T-helper 1 cell treated with Interleukin-12 subunit alpha and Interleukin-12 subunit beta and Interleukin-4 antibody, amounts not matched to agents 30 μg/mL and 1 μg/mL, for 36 hours (primary cell): ENCODE data around the gene TACR2.

Experiments used
- H3K27ac Mint-ChIP-seq: one replicate; pipeline ENCODE4 v1.8.0; 2021; ENCODE audit warnings: mild to moderate bottlenecking, mixed read lengths
- H3K27me3 Mint-ChIP-seq: one replicate; pipeline ENCODE4 v1.8.0; 2021; ENCODE audit warnings: low read depth, mixed read lengths
- H3K36me3 Mint-ChIP-seq: one replicate; pipeline ENCODE4 v1.8.0; 2021; ENCODE audit warnings: low read depth, mixed read lengths
- H3K4me1 Mint-ChIP-seq: one replicate; pipeline ENCODE4 v1.8.0; 2021; ENCODE audit warnings: low read depth, mixed read lengths
- H3K4me3 Mint-ChIP-seq: one replicate; pipeline ENCODE4 v1.8.0; 2021; ENCODE audit warnings: mild to moderate bottlenecking, moderate library complexity, mixed read lengths
- H3K9me3 Mint-ChIP-seq: one replicate; pipeline ENCODE4 v1.8.0; 2021; ENCODE audit warnings: mixed read lengths

The TACR2 gene

DNA sequence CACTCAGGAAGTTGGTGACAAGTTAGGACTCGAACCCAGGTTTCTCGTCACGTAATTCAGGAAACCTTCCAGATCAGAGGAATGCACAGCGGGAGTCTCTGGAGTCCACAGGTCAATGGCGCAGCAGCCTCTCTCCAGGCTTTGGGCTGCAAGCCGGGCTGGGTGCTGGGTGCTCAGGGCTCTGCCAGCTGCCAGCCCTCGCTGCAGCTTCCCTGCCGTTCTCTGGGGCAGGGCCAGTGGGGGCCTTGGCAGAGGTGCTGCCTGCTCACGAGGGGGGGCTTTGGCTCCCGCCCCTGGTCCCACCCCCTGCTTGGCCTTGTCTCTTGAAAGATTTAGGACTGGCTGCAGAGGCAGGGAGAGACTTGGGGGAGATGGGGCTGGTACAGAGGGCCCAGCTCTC, at the start of gene TACR2:
Gene TACR2 (minus strand): TSS at position 224 of the 400 bp plus-strand sequence. CDS start 595 bp downstream, outside the sequence.
- H3K27me3 Mint-ChIP-seq, result peaks cover 3% of the 10 kb centered on the region
- peaks cover 1% of the 10 kb centered on the region for H3K4me1 Mint-ChIP-seq
- no peaks in the 10 kb centered on the region for H3K36me3 Mint-ChIP-seq
- no peaks in the 10 kb centered on the region for H3K9me3 Mint-ChIP-seq
- H3K4me3 Mint-ChIP-seq, result no peak within 1 kb of the TSS
- H3K27ac Mint-ChIP-seq, result no peak within 1 kb of the TSS

- peaks cover 48% of the 10 kb centered on the region for H3K4me1 Mint-ChIP-seq
- H3K36me3 Mint-ChIP-seq, result no peaks in the 10 kb centered on the region
- no peak overlapping the region for H3K4me3 Mint-ChIP-seq
- H3K27ac Mint-ChIP-seq, result peak overlapping the region; percentile 43
- peaks cover 5% of the 10 kb centered on the region for H3K27me3 Mint-ChIP-seq
- H3K9me3 Mint-ChIP-seq, result no peaks in the 10 kb centered on the region
Measured at GRCh38 chr10:69466158-69466490, 49.4 kb upstream of the TACR2 start.

GRCh38 chr10:69465457-69466157, 48.9 kb upstream of the TACR2 start:
- no peaks in the 10 kb centered on the region for H3K36me3 Mint-ChIP-seq
- H3K9me3 Mint-ChIP-seq, result no peaks in the 10 kb centered on the region
- peaks cover 51% of the 10 kb centered on the region for H3K4me1 Mint-ChIP-seq
- peak overlapping the region; percentile 89 for H3K27ac Mint-ChIP-seq
- H3K4me3 Mint-ChIP-seq, result peak overlapping the region; percentile 43
- peaks cover under 1% of the 10 kb centered on the region for H3K27me3 Mint-ChIP-seq

GRCh38 chr10:69464801-69465401, 48.2 kb upstream of the TACR2 start:
- H3K9me3 Mint-ChIP-seq, result no peaks in the 10 kb centered on the region
- H3K4me1 Mint-ChIP-seq, result peaks cover 47% of the 10 kb centered on the region
- H3K27me3 Mint-ChIP-seq, result no peaks in the 10 kb centered on the region
- H3K27ac Mint-ChIP-seq, result peak overlapping the region; percentile 89
- no peaks in the 10 kb centered on the region for H3K36me3 Mint-ChIP-seq
- H3K4me3 Mint-ChIP-seq, result peak overlapping the region; percentile 43

DNA sequence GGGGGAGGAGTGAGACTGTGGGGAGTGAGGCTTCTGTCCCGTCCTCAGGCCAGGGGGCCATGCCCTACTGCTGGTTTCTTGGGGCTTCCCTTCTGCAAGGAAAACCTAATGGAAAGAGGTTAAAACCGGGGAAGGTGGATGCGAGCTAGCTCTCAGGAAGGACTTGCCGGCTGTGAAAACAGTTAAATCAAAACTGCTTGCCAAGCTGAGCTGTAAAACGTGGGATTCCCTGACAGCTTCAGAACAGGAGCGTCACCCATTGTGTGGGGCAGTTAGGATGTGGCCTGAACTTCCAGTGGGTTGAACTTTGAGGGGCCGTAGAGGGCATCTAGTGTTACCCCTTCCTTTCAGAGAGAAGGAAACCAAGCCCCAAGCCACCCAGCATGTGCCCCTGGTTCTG, 47.7 kb upstream of the TACR2 start:
- H3K4me1 Mint-ChIP-seq, result peaks cover 45% of the 10 kb centered on the region
- no peaks in the 10 kb centered on the region for H3K9me3 Mint-ChIP-seq
- H3K36me3 Mint-ChIP-seq, result no peaks in the 10 kb centered on the region
- H3K27me3 Mint-ChIP-seq, result no peaks in the 10 kb centered on the region
- H3K27ac Mint-ChIP-seq, result peak overlapping the region; percentile 89
- no peak overlapping the region for H3K4me3 Mint-ChIP-seq

DNA sequence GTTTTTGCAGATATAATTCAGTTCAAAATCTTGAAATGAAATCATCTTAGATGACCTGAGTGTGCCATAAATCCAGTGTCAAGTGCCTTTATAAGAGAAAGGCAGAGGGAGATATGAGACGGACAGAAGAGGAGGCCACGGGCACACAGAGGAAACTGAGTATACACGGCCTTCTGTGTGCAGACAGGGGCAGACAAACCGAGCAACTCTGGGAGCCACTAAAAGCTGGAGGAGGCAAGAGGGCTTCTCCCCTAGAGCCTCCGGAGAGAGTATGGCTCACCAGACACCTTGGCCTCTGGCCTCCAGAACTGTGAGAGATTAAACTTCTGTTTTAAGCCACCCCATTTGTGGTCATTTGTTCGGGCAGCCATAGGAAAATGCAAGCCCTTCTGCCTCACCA, 47.2 kb upstream of the TACR2 start:
- Mint-ChIP-seq H3K27me3 (no peaks in the 10 kb centered on the region), H3K4me1 (peaks cover 45% of the 10 kb centered on the region), H3K4me3 (no peak overlapping the region), H3K9me3 (no peaks in the 10 kb centered on the region), H3K27ac (peak overlapping the region; percentile 52), H3K36me3 (no peaks in the 10 kb centered on the region)

- no peaks in the 10 kb centered on the region for H3K36me3 Mint-ChIP-seq
- H3K27me3 Mint-ChIP-seq, result no peaks in the 10 kb centered on the region
- no peak overlapping the region for H3K27ac Mint-ChIP-seq
- H3K9me3 Mint-ChIP-seq, result no peaks in the 10 kb centered on the region
- no peak overlapping the region for H3K4me3 Mint-ChIP-seq
- peaks cover 37% of the 10 kb centered on the region for H3K4me1 Mint-ChIP-seq
Measured at GRCh38 chr10:69461243-69462025, 44.7 kb upstream of the TACR2 start.

DNA sequence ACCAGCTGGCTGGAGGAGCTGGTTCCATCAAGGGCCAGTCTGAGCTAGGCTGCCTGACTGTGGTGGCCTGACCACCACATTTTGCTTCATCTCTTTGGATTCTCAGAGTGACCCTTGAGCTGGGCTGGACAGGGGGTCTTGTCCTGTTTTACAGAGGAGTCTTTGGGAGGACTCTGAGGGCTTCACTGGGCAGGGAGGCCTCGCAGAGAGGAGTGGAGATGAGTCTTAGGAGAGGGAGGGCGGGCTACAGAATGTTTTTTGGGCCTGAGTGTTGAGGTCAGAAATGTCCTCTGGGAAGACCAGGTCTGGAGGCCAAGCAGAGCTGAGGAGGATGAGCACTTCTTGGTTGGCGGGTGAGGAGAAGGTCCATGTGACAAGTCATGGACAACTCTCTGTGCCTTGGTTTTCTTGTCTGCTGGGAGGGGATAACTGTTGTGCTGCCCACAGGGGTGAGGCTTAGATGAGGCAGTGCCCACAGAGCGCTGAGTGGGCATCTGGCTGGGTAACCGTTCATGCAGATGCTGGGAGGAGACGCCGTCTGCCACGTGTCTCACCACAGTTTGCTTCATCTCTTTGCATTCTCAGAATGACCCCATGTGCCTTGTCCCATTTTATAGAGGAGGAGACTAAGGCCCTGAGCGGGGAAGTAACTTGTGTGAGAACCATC, 44.0 kb upstream of the TACR2 start:
- Mint-ChIP-seq H3K36me3 (no peaks in the 10 kb centered on the region), H3K4me1 (peaks cover 30% of the 10 kb centered on the region), H3K9me3 (no peaks in the 10 kb centered on the region), H3K4me3 (no peak overlapping the region), H3K27me3 (no peaks in the 10 kb centered on the region), H3K27ac (peak overlapping the region; percentile 57)

DNA sequence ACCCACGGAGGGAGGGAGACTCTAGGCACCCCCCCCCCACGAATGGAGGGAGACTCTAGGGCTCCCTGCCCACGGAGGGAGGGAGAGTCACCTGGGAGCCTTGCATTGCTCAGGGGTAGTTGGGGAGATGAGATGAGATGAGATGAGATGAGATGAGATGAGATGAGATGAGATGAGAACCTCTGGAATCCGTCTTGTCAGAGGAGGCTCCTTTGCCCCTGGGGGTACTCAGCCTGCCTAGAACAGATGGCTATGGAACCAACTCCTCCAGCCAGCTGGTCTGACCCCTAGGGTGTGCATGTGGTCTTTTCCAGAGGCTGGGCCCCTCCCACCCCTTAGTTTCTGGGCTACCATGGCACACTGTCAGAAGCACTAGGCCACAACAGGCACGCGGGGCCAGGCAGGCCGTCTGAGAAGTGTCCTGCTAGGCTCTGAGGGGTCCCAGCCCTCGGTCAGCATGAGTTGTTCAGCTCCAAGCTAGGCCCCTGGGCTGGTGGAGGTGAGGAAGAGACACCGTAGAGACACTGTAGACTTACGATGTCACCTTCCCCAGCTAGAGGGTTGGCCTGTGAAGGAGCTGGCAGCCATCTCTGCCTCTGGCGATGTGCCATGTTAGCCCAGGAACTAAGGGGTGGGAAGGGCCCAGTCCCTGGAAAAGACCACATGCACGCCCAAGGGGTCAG, 43.3 kb upstream of the TACR2 start:
- Mint-ChIP-seq H3K27ac (no peak overlapping the region), H3K4me3 (no peak overlapping the region), H3K36me3 (no peaks in the 10 kb centered on the region), H3K9me3 (no peaks in the 10 kb centered on the region), H3K27me3 (no peaks in the 10 kb centered on the region), H3K4me1 (peaks cover 24% of the 10 kb centered on the region)

DNA sequence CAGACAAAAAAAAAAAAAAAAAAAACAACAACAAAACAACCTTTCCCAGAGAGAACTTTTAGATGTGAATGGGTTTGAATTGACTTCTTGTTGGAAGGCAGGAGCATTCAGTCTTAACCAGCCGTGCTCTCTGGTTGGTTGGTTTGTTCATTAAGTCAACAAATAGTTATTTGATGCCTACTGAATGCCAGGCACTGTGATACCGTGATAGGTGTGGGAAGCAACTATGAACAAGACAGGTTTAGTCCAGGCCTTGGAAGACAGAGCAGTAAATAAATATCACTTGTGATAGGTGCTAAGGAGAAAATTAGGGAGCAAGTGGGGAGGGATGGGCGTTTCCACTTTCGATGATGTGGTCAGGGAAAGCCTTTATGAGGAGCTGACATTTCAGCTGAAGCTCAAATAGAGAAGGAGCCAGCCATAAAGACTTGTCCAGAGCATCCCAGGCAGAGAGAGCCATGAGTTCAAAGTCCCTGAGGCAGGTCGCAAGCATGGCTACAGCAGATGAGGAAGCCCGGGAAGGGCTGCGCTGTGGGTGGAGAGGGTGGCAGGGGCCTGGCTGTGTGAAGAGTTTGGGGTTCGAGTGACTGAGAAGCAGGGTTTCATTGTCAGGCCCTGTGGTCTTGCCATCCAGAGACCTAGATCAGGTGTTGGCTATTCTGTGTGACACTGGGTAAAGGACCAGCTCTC, 42.5 kb upstream of the TACR2 start:
- peaks cover 16% of the 10 kb centered on the region for H3K4me1 Mint-ChIP-seq
- no peak overlapping the region for H3K4me3 Mint-ChIP-seq
- H3K27me3 Mint-ChIP-seq, result no peaks in the 10 kb centered on the region
- no peaks in the 10 kb centered on the region for H3K9me3 Mint-ChIP-seq
- H3K36me3 Mint-ChIP-seq, result no peaks in the 10 kb centered on the region
- H3K27ac Mint-ChIP-seq, result no peak overlapping the region

DNA sequence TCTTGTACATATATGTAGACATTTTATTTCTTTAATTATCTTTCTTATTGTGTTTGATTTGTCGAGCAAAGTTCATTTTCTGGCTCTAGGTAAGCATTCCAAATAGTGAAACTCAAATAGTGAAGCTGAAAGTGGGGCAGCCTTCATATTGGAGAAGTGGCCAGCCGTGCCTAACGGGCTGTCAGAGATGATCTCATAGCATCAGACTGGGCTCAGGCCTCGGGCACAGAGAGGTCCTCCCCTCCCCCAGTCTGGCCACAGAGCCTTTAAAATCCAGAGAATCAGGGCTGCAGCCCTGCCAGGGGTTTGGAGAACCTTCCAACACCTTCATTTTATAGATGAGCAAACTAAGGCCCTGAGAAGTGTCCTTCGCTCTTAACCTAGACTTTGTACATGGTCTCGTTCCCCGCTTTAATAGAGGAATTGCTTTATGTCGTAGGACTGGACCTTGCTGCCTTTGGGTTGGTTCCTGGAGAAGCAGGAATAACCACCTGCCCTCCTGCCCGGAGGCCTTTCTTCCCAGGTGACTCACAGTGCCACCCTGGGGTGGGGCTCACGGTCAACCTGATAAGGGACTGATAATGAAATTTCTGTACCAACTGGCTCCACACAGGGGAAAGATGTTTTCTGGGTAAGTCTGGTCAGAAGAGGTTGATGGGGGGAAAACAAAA, 41.8 kb upstream of the TACR2 start:
- Mint-ChIP-seq H3K4me3 (no peak overlapping the region), H3K4me1 (peaks cover 11% of the 10 kb centered on the region), H3K9me3 (no peaks in the 10 kb centered on the region), H3K36me3 (no peaks in the 10 kb centered on the region), H3K27ac (no peak overlapping the region), H3K27me3 (peaks cover 1% of the 10 kb centered on the region)

DNA sequence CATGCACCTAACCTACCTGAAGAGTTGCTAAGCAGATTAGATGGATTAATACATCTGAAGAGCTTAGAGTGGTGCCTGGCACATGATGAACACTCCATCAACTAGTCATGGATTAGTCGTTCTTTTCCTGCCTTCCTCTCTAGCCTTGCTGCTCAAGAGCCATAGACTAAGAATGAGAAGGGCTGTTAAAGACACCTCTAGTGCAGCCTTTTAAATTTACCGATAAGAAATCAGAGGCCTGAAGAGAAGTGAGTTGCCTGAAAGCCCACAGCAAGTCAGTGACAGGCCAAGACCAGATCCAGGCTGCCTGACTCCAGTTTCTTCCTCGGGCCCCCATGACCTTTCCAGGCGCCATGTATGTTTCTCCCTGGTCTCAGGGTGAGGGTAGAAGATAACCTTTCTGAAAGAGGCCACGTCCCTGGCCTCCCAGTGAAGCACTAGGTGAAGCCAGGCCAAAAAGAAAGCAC, 41.1 kb upstream of the TACR2 start:
- Mint-ChIP-seq H3K4me3 (no peak overlapping the region), H3K9me3 (no peaks in the 10 kb centered on the region), H3K27me3 (peaks cover 7% of the 10 kb centered on the region), H3K36me3 (no peaks in the 10 kb centered on the region), H3K27ac (no peak overlapping the region), H3K4me1 (peaks cover 9% of the 10 kb centered on the region)

- H3K27me3 Mint-ChIP-seq, result peaks cover 14% of the 10 kb centered on the region
- peaks cover 9% of the 10 kb centered on the region for H3K4me1 Mint-ChIP-seq
- H3K27ac Mint-ChIP-seq, result no peak overlapping the region
- H3K36me3 Mint-ChIP-seq, result no peaks in the 10 kb centered on the region
- H3K4me3 Mint-ChIP-seq, result no peak overlapping the region
- H3K9me3 Mint-ChIP-seq, result no peaks in the 10 kb centered on the region
Measured at GRCh38 chr10:69456880-69457693, 40.4 kb upstream of the TACR2 start.
